ENCODE data around the gene RASGEF1C. TPM values are rescaled to one million over a fixed set of nuclear protein-coding genes. Genes with fewer than 3 reads are reported as not detected.

The RASGEF1C gene
- total RNA-seq, 2 donors from 2014 or later, result not detected

DNA sequence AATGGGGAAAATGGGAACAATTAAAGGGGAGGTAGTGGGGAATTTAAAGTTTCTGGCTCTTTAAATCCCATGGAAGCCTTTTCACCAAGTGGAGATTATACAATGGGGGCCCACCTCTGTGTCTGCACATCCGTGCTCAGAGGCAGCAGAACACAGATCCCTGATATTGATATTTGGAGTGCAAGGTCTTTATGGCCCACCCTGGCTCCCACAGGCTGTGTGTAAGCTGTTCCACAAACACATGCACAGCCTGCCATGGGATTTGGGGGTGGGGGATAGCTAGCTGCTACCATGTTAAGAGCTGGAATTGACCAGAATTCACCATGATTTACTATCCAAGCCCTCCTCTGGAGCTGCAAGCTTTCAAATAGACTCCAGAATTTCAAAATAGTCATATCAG is 55.9 kb downstream of the RASGEF1C start:
- no peaks in the 10 kb centered on the region for H3K27me3 ChIP-seq (replicated peaks; ENCODE audit: insufficient read depth)
- DNase-seq (ENCODE audit: low spot score) (no peak), ATAC-seq (ENCODE audit: insufficient number of reproducible peaks, low FRiP score, low read depth) (no peak)
- no peaks in the 10 kb centered on the region for H3K36me3 ChIP-seq
- H3K4me1 ChIP-seq (ENCODE audit: control insufficient read depth in 1 of 2, low read depth in 2 of 2), result no peaks in the 10 kb centered on the region
- H3K27ac ChIP-seq, result no peak overlapping the region
- no peak overlapping the region for H3K4me3 ChIP-seq
- H3K9me3 ChIP-seq, result no peaks in the 10 kb centered on the region
- TF ChIP-seq, protein P1, sequence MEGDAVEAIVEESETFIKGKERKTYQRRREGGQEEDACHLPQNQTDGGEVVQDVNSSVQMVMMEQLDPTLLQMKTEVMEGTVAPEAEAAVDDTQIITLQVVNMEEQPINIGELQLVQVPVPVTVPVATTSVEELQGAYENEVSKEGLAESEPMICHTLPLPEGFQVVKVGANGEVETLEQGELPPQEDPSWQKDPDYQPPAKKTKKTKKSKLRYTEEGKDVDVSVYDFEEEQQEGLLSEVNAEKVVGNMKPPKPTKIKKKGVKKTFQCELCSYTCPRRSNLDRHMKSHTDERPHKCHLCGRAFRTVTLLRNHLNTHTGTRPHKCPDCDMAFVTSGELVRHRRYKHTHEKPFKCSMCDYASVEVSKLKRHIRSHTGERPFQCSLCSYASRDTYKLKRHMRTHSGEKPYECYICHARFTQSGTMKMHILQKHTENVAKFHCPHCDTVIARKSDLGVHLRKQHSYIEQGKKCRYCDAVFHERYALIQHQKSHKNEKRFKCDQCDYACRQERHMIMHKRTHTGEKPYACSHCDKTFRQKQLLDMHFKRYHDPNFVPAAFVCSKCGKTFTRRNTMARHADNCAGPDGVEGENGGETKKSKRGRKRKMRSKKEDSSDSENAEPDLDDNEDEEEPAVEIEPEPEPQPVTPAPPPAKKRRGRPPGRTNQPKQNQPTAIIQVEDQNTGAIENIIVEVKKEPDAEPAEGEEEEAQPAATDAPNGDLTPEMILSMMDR (IDR thresholded peaks at IDR 0.05), result no peak

DNA sequence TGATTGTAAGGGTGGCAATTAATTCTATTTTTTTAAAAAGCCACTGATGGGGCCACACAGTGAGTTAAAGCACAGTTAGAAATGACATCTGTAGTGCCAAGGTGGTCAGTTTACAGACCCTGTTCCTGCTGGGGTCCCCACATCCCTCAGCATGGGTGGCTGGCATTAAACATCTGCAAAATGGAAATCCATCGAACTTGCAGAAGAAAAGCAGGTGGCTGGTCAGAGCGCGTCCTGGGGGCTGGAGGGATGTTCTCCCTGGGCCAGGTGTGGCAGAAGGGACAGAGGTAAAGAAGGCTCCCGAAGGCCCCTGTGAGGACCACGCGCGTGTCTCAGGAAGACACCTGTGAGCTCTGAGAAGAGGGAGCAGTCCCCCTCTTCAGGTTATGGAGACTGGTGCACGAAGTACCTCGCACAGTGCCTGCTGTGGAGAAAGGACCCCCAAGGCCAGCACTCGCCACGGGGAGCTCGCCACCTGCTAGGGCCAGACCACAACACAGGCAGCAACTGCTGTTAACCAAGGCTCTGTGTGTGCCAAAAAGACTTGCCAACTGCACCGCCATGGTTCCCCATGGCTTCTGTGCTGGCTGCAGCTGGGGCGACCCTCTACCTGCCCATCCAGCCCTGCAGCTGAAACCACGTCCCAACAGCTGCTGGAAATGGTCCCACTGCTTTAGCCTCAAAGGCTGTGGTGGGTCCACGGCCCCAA is 65.2 kb downstream of the RASGEF1C start:
- H3K27ac ChIP-seq, result no peak overlapping the region
- DNase-seq (ENCODE audit: low spot score) (no peak), ATAC-seq (ENCODE audit: insufficient number of reproducible peaks, low FRiP score, low read depth) (no peak)
- TF ChIP-seq, protein P1 (IDR thresholded peaks at IDR 0.05), result no peak
- no peaks in the 10 kb centered on the region for H3K4me1 ChIP-seq (ENCODE audit: control insufficient read depth in 1 of 2, low read depth in 2 of 2)
- no peaks in the 10 kb centered on the region for H3K36me3 ChIP-seq
- H3K27me3 ChIP-seq (replicated peaks; ENCODE audit: insufficient read depth), result no peaks in the 10 kb centered on the region
- no peak overlapping the region for H3K4me3 ChIP-seq
- H3K9me3 ChIP-seq, result peaks cover 3% of the 10 kb centered on the region

DNA sequence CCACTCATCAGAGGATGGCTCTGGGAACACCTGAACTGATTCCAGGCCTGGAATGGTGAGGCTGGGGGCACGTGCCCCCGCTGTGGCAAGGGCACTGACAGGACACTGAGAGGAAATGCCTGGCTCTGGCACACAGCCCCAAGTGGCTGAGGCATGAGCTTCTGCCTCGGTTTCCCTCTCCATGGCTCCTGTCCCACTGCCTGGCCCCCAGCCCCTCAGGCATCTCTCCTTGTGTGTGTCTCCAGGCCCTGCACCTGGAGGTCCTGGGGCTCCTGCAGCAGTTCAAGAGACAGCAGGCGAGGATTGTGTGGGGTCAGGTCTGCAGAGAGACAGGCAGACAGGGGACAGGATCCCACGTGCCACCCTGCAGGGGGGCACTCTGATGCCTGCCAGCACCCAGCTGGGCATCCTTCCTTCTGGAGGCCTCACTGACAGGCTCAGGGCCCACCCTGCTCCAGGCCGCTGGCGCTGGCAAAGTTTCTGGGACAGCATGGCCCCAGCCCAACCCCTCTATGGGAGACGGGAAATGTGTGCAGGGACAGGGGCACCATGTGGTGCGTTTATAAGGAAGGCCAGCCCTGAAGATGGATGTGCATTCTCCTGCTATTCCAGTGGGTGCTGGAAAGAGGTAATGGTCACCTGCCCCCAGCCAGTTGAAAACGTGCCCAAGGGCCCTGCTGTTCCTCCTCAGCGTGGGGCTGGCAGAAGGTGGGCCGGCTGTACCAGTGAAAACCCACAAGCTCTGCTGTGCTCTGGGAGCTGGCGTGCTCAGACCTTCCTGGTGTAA is 66.0 kb downstream of the RASGEF1C start:
- Histone ChIP-seq H3K27me3 (replicated peaks; ENCODE audit: insufficient read depth) (no peaks in the 10 kb centered on the region), H3K9me3 (peaks cover 3% of the 10 kb centered on the region), H3K36me3 (no peaks in the 10 kb centered on the region), H3K27ac (no peak overlapping the region), H3K4me1 (ENCODE audit: control insufficient read depth in 1 of 2, low read depth in 2 of 2) (no peaks in the 10 kb centered on the region), H3K4me3 (no peak overlapping the region)
- TF ChIP-seq, protein P1 (IDR thresholded peaks at IDR 0.05), result no peak
- no peak for ATAC-seq (ENCODE audit: insufficient number of reproducible peaks, low FRiP score, low read depth)
- no peak for DNase-seq (ENCODE audit: low spot score)

DNA sequence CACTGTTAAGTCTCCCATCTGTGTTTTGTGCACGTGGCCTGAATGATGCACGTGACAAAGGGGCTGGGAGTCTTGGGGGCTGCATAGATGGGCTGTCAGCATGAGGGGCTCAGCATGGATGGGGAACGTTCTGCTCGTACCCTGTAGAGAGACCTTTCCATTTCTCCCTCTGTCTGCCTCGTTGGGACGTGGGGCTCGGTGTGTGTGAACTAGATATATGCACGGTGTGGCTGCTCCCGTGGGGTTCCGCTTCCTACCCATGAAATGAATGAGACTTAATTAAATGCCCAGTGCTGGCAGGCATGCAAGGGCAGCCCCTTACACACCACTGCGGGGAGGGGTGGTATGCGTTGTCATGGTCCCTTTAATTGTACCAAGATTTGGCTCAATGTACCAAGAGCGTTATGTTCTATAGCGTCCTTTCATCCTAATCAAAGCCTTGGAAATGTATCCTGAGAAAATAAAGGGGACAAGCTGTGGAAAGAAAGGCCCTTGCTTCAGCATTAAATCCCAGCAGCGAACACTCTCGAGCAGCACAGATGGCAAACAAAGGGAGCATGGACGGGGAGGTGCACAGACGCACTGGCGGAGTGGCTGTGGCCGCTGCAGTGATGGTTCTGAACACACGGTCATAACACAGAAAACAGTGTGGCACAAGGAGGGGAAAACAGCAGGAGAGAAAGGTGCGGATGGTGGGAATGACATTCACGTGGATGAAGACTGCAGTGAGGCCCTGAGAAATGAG is 66.8 kb downstream of the RASGEF1C start:
- no peak for DNase-seq (ENCODE audit: low spot score)
- H3K4me1 ChIP-seq (ENCODE audit: control insufficient read depth in 1 of 2, low read depth in 2 of 2), result no peaks in the 10 kb centered on the region

More for the DNA sequence above, 66.8 kb downstream of the RASGEF1C start:
- no peak for ATAC-seq (ENCODE audit: insufficient number of reproducible peaks, low FRiP score, low read depth)
- Histone ChIP-seq H3K9me3 (peaks cover 3% of the 10 kb centered on the region), H3K27me3 (replicated peaks; ENCODE audit: insufficient read depth) (no peaks in the 10 kb centered on the region), H3K36me3 (no peaks in the 10 kb centered on the region), H3K4me3 (no peak overlapping the region), H3K27ac (no peak overlapping the region)
- TF ChIP-seq, protein P1 (IDR thresholded peaks at IDR 0.05), result no peak
